Keratinocyte (primary cell): ENCODE data around the gene LCE2C. TPM values are rescaled to one million over a fixed set of nuclear protein-coding genes. Genes with fewer than 3 reads are reported as not detected.
"Not testable (repeated sequence)": the region's sequence is repeated elsewhere in the genome, so short reads cannot be mapped to it uniquely, and the experiment has no call there.

Experiments
- DNase-seq: peaks from one replicate; pipeline ENCODE4 v3.0.0-alpha.2; 2011; ENCODE audit warnings: low read depth, missing footprints, low spot score
- FAIRE-seq: peaks from 2 replicates; lab custom pipeline; 2011; peaks lifted over from hg19 to GRCh38; lab: Jason Lieb, UNC
- H2AFZ ChIP-seq: 2 replicates; pipeline ENCODE4 v1.6.0; 2012; ENCODE audit warnings: low read length, control low read depth, inconsistent platforms; ENCODE audit not compliant: control insufficient read depth
- H3K27ac ChIP-seq: 2 replicates; pipeline ENCODE4 v1.5.1; 2011; ENCODE audit warnings: low read length; ENCODE audit not compliant: control insufficient read depth, insufficient read depth
- H3K27me3 ChIP-seq: 3 replicates; pipeline ENCODE4 v1.6.0; 2011; ENCODE audit warnings: low read length; ENCODE audit not compliant: control insufficient read depth, insufficient read depth; ENCODE audit errors: extremely low read depth
- H3K36me3 ChIP-seq, 2 experiments: 2 replicates in 1 of 2; 3 replicates in 1 of 2; pipeline ENCODE4 v1.5.1; 2011; ENCODE audit warnings: low read length in 2 of 2, mild to moderate bottlenecking in 1 of 2; ENCODE audit not compliant: control insufficient read depth in 2 of 2, insufficient read depth in 2 of 2; ENCODE audit errors: extremely low read depth in 1 of 2
- H3K4me1 ChIP-seq: 3 replicates; pipeline ENCODE4 v1.5.1; 2011; ENCODE audit warnings: low read length; ENCODE audit not compliant: control insufficient read depth, insufficient read depth; ENCODE audit errors: extremely low read depth
- H3K4me2 ChIP-seq: 3 replicates; pipeline ENCODE4 v1.6.0; 2011; ENCODE audit warnings: low read depth, low read length; ENCODE audit not compliant: control insufficient read depth, insufficient read depth; ENCODE audit errors: extremely low read depth
- H3K4me3 ChIP-seq, 3 experiments: fragments of 200-600 bp in 1 of 3; sonication (generic) in 1 of 3; 2 replicates in 2 of 3; 3 replicates in 1 of 3; pipeline ENCODE4 v1.5.1; 2011 to 2016; ENCODE audit warnings: low read length in 3 of 3, mild to moderate bottlenecking in 3 of 3, control low read depth in 2 of 3, inconsistent platforms in 1 of 3, low read depth in 1 of 3, mixed read lengths in 1 of 3, mixed run types in 1 of 3, moderate library complexity in 1 of 3; ENCODE audit not compliant: control insufficient read depth in 2 of 3, insufficient read depth in 2 of 3; ENCODE audit errors: extremely low read depth in 1 of 3
- H3K79me2 ChIP-seq: 2 replicates; pipeline ENCODE4 v1.6.0; 2012; ENCODE audit warnings: low read length; ENCODE audit not compliant: control insufficient read depth, insufficient read depth
- H3K9ac ChIP-seq: 3 replicates; pipeline ENCODE4 v1.6.0; 2011; ENCODE audit warnings: low read length; ENCODE audit not compliant: control insufficient read depth, insufficient read depth; ENCODE audit errors: extremely low read depth
- H3K9me1 ChIP-seq: 3 replicates; pipeline ENCODE4 v1.6.0; 2011; ENCODE audit warnings: low read length; ENCODE audit not compliant: control insufficient read depth, insufficient read depth; ENCODE audit errors: extremely low read depth
- H3K9me3 ChIP-seq: 2 replicates; pipeline ENCODE4 v1.5.1; 2012; ENCODE audit warnings: low read depth, low read length; ENCODE audit not compliant: control insufficient read depth
- H4K20me1 ChIP-seq: 3 replicates; pipeline ENCODE4 v1.6.0; 2011; ENCODE audit warnings: low read length; ENCODE audit not compliant: control insufficient read depth, insufficient read depth; ENCODE audit errors: extremely low read depth
- EZH2 ChIP-seq: IDR thresholded peaks from one replicate; pipeline ENCODE4 v1.6.1; 2012; ENCODE audit warnings: inconsistent platforms, mild to moderate bottlenecking, low read length, moderate library complexity
- dilution Hi-C: fragments of 300-500 bp; cut with MboI; formaldehyde crosslinking; loops from one replicate; pipeline ENCODE4 v1.7.0; 2020; ENCODE audit warnings: low sequenced_read_pairs; ENCODE audit not compliant: extremely low pct_ligation_motif_present
- polyA plus RNA-seq, 5 experiments: library from polyadenylated mRNA; depleted of rRNA in 3 of 5; stranded (reverse) in 3 of 5; stranded (forward) in 1 of 5; unstranded in 1 of 5; fragments of >200 nt; gene quantifications; 1 replicate in 1 of 5; 2 replicates in 3 of 5; 3 replicates in 1 of 5; pipeline versions ENCODE4 v1.2.1 to v1.2.3, GENCODE V29; 2011 to 2012; ENCODE audit warnings: missing spikeins in 2 of 5, low read depth in 1 of 5, low replicate concordance in 1 of 5
- TF ChIP-seq, protein P1 (sequence below), 3 experiments: IDR thresholded peaks in 1 of 3; conservative IDR thresholded peaks in 1 of 3; optimal IDR thresholded peaks in 1 of 3; 2 replicates in 2 of 3; 3 replicates in 1 of 3; pipeline versions ENCODE3 to v1.5.1; 2011; ENCODE audit warnings: low read length in 3 of 3, mild to moderate bottlenecking in 3 of 3, moderate library complexity in 2 of 3, control low read depth in 1 of 3, inconsistent platforms in 1 of 3; ENCODE audit not compliant: insufficient read depth in 2 of 3; ENCODE audit errors: extremely low read depth in 1 of 3

LCE2C gene
- polyA plus RNA-seq, 1 donor (not counting 4 experiments of a cell fraction or from before 2014, with no cell fraction given), result 0.41 TPM

DNA sequence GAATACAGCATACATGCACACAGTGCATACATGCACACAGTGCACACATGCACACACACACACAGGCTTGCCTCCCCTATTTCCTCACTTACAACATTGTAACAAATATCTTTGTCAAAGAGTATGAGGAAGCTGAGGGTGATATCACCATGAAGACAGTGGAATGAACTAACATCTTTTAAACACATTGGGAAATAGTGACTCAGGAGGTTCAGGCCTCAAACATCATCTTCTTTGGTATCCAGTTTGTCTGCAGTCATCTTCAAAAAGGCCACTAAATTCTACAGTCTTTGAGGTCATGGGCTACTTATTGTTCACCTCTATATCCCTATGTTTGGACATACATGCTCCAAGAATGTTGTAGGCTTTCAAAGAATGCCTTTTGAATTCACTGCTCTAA lies 8.8 kb downstream of the LCE2C start:
- Histone ChIP-seq H3K4me3 (no peak overlapping the region), H3K79me2 (no peaks in the 10 kb centered on the region), H3K4me2 (no peak overlapping the region), H3K9me3 (no peaks in the 10 kb centered on the region), H3K4me1 (no peaks in the 10 kb centered on the region), H2AFZ (no peak overlapping the region), H3K9me1 (no peaks in the 10 kb centered on the region), H3K9ac (no peak overlapping the region), H3K27me3 (peaks cover 15% of the 10 kb centered on the region), H3K27ac (no peak overlapping the region), H3K36me3 (no peaks in the 10 kb centered on the region), H4K20me1 (no peaks in the 10 kb centered on the region)
- FAIRE-seq (no peak), DNase-seq (no peak)
- TF ChIP-seq, protein P1, sequence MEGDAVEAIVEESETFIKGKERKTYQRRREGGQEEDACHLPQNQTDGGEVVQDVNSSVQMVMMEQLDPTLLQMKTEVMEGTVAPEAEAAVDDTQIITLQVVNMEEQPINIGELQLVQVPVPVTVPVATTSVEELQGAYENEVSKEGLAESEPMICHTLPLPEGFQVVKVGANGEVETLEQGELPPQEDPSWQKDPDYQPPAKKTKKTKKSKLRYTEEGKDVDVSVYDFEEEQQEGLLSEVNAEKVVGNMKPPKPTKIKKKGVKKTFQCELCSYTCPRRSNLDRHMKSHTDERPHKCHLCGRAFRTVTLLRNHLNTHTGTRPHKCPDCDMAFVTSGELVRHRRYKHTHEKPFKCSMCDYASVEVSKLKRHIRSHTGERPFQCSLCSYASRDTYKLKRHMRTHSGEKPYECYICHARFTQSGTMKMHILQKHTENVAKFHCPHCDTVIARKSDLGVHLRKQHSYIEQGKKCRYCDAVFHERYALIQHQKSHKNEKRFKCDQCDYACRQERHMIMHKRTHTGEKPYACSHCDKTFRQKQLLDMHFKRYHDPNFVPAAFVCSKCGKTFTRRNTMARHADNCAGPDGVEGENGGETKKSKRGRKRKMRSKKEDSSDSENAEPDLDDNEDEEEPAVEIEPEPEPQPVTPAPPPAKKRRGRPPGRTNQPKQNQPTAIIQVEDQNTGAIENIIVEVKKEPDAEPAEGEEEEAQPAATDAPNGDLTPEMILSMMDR (optimal IDR thresholded peaks at IDR 0.05 in 1 of 3, IDR thresholded peaks at IDR 0.05 in 1 of 3, conservative IDR thresholded peaks at IDR 0.05 in 1 of 3; ENCODE audit: extremely low read depth in 1 of 3, insufficient read depth in 2 of 3, low read length in 3 of 3), result no peak
- no peak for TF ChIP-seq EZH2
- dilution Hi-C loops, result no loop called here

DNA sequence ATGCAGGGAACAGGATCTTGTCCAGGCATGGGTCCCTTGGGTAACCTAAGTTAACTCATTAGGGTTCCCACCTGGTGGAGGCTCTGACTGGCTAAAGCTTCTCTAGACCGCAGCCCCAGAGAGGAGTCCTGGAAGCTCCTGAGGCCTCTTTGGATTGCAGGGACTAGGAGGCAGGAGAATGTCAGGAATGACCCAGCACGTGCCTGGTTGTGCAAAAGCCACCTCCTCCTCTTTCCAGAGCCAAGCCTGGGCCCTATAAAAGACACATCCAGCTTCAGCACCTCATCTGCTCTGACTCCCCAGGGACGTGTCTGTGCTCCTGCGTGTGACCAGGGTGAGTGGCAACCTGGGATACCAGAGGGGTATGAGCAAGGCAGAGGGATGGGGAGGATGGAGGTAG lies 10.7 kb downstream of the LCE2C start, which contains the start of gene LCE2B:
Gene LCE2B, plus strand, starts transcription at position 301 of the 400 bp plus-strand sequence. CDS start 721 bp downstream, outside the sequence.
- H4K20me1 ChIP-seq, H2AFZ ChIP-seq, H3K9me3 ChIP-seq, dilution Hi-C loops, H3K79me2 ChIP-seq, FAIRE-seq, H3K4me2 ChIP-seq, DNase-seq, H3K9ac ChIP-seq, H3K27me3 ChIP-seq, H3K36me3 ChIP-seq, H3K4me1 ChIP-seq, H3K27ac ChIP-seq, H3K4me3 ChIP-seq, H3K9me1 ChIP-seq: not testable (repeated sequence)
